CD4-positive, alpha-beta T cell (primary cell): ENCODE data around the gene CCDC186. TPM values are rescaled to one million over a fixed set of nuclear protein-coding genes. Genes with fewer than 3 reads are reported as not detected.

Experiments used
- ATAC-seq: fragments of 200-7000 bp; cut with Tn5 transposase; one replicate; pipeline ENCODE4 v1.10.0; 2022; ENCODE audit warnings: mild to moderate bottlenecking; ENCODE audit not compliant: poor library complexity
- CTCF ChIA-PET: fragments of 350-600 bp; sonication (Branson Sonifier 250); formaldehyde crosslinking; loops from one replicate; lab custom pipeline; 2021; ENCODE audit warnings: antibody characterized with exemption, inconsistent platforms; lab: Charles Lee
- POLR2A ChIA-PET: fragments of 350-600 bp; sonication (Branson Sonifier 250); formaldehyde crosslinking; loops from one replicate; lab custom pipeline; 2021; ENCODE audit warnings: antibody characterized with exemption, inconsistent platforms; lab: Charles Lee
- DNase-seq, 14 experiments: peaks; one replicate each; pipeline ENCODE4 v3.0.0-alpha.2; 2013 to 2020; ENCODE audit warnings: mixed read lengths in 2 of 14
- H3K27ac ChIP-seq, 2 donors: one replicate each; pipeline versions ENCODE4 v1.5.1 to v1.7.0; 2013; ENCODE audit warnings: low read length in 2 of 2, low read depth in 1 of 2, mild to moderate bottlenecking in 1 of 2
- H3K27me3 ChIP-seq, 2 experiments: 1 replicate in 1 of 2; 2 replicates in 1 of 2; pipeline versions ENCODE4 v1.6.1 to v1.7.0; 2013; ENCODE audit warnings: low read length in 2 of 2, control low read depth in 1 of 2, mild to moderate bottlenecking in 1 of 2, moderate library complexity in 1 of 2; ENCODE audit not compliant: insufficient read depth in 2 of 2, control insufficient read depth in 1 of 2
- H3K36me3 ChIP-seq: one replicate; pipeline ENCODE4 v1.6.1; 2013; ENCODE audit warnings: low read length, control low read depth; ENCODE audit not compliant: insufficient read depth
- H3K4me1 ChIP-seq: one replicate; pipeline ENCODE4 v1.6.1; 2013; ENCODE audit warnings: low read length, control low read depth; ENCODE audit not compliant: insufficient read depth
- H3K4me3 ChIP-seq: one replicate; pipeline ENCODE4 v1.5.1; 2013; ENCODE audit warnings: mild to moderate bottlenecking, low read length, moderate library complexity
- H3K9me3 ChIP-seq, 2 experiments: 1 replicate in 1 of 2; 2 replicates in 1 of 2; pipeline versions ENCODE4 v1.6.1 to v1.7.0; 2013; ENCODE audit warnings: low read length in 2 of 2, mild to moderate bottlenecking in 2 of 2, control low read depth in 1 of 2, moderate library complexity in 1 of 2; ENCODE audit not compliant: control insufficient read depth in 1 of 2, insufficient read depth in 1 of 2
- H3K27ac Mint-ChIP-seq: one replicate; pipeline ENCODE4 v1.8.0; 2020; ENCODE audit warnings: mixed read lengths
- H3K27me3 Mint-ChIP-seq: one replicate; pipeline ENCODE4 v1.8.0; 2021; ENCODE audit warnings: mixed read lengths
- H3K36me3 Mint-ChIP-seq: one replicate; pipeline ENCODE4 v1.8.0; 2021; ENCODE audit warnings: low read depth, mixed read lengths
- H3K4me1 Mint-ChIP-seq: one replicate; pipeline ENCODE4 v1.8.0; 2021; ENCODE audit warnings: low read depth, mixed read lengths
- H3K4me3 Mint-ChIP-seq: one replicate; pipeline ENCODE4 v1.8.0; 2020; ENCODE audit warnings: mild to moderate bottlenecking, mixed read lengths
- H3K9me3 Mint-ChIP-seq: one replicate; pipeline ENCODE4 v1.8.0; 2020; ENCODE audit warnings: mixed read lengths
- CTCF ChIP-seq: fragments of 200-600 bp; IDR thresholded peaks from one replicate; pipeline ENCODE4 v1.8.0; 2022; ENCODE audit warnings: antibody characterized with exemption, mild to moderate bottlenecking
- intact Hi-C, 2 experiments: fragments of 100-400 bp; cut with DNase I in 1 of 2; cut with micrococcal nuclease in 1 of 2; formaldehyde crosslinking; loops; one replicate each; pipeline versions ENCODE4 v1.15.1 to v1.9.0; 2023 to 2025; cut with DNase I, micrococcal nuclease
- total RNA-seq, 174 experiments: library from RNA in 2 of 174; stranded (reverse) in 2 of 174; gene quantifications; one replicate each; pipeline ENCODE4 v1.2.3 and lab custom pipeline; 2021 to 2026

The CCDC186 gene
- total RNA-seq, 2 experiments from 2014 or later, result 55.0 to 55.9 TPM

- no peaks in the 10 kb centered on the region for H3K36me3 ChIP-seq
- H3K27ac Mint-ChIP-seq, result no peak overlapping the region
- H3K4me3 Mint-ChIP-seq, result no peak overlapping the region
- TF ChIP-seq CTCF, result no peak
- peaks cover 0 to 4% of the 10 kb centered on the region in 2 experiments for H3K27me3 ChIP-seq
- intact Hi-C loops, result no loop called here
- ChIA-PET POLR2A (interaction anchor here (0.6 kb wide), 1 partner anchor 647 kb away, joined by 3 read pairs; no protein-coding TSS in a partner anchor), CTCF (interaction anchor here (2.1 kb wide), 1 partner anchor 14 kb away, joined by 6 read pairs; no protein-coding TSS in a partner anchor)
- ATAC-seq (no peak), DNase-seq (no peak)
- H3K4me1 Mint-ChIP-seq, result no peaks in the 10 kb centered on the region
- peaks cover 20% of the 10 kb centered on the region for H3K27me3 Mint-ChIP-seq
- H3K4me1 ChIP-seq, result no peaks in the 10 kb centered on the region
- H3K9me3 Mint-ChIP-seq, result no peaks in the 10 kb centered on the region
- H3K4me3 ChIP-seq, result no peak overlapping the region
- no peaks in the 10 kb centered on the region for H3K36me3 Mint-ChIP-seq
- H3K27ac ChIP-seq, result no peak overlapping the region
- no peaks in the 10 kb centered on the region for H3K9me3 ChIP-seq
These were observed 34.3 kb upstream of the CCDC186 start for GRCh38 chr10:114208351-114208750.

- Histone ChIP-seq H3K36me3 (no peaks in the 10 kb centered on the region), H3K9me3 (no peaks in the 10 kb centered on the region), H3K27ac (no peak overlapping the region), H3K27me3 (peaks cover 0 to 4% of the 10 kb centered on the region in 2 experiments), H3K4me1 (no peaks in the 10 kb centered on the region), H3K4me3 (no peak overlapping the region)
- no peak overlapping the region for H3K4me3 Mint-ChIP-seq
- peaks cover 23% of the 10 kb centered on the region for H3K27me3 Mint-ChIP-seq
- no peak overlapping the region for H3K27ac Mint-ChIP-seq
- no peaks in the 10 kb centered on the region for H3K4me1 Mint-ChIP-seq
- CTCF ChIA-PET, result interaction anchor here (2.1 kb wide), 1 partner anchor 15 kb away, joined by 6 read pairs; no protein-coding TSS in a partner anchor
- DNase-seq (no peak), ATAC-seq (no peak)
- intact Hi-C loops, result no loop called here
- TF ChIP-seq CTCF, result no peak
- no peaks in the 10 kb centered on the region for H3K36me3 Mint-ChIP-seq
- H3K9me3 Mint-ChIP-seq, result no peaks in the 10 kb centered on the region
- POLR2A ChIA-PET, result no interaction called here
These were observed 33.3 kb upstream of the CCDC186 start for GRCh38 chr10:114207349-114207748.

GRCh38 chr10:114206902-114207301, 32.9 kb upstream of the CCDC186 start:
- DNase-seq, result no peak
- Histone ChIP-seq H3K36me3 (no peaks in the 10 kb centered on the region), H3K9me3 (no peaks in the 10 kb centered on the region), H3K27ac (no peak overlapping the region), H3K27me3 (peaks cover 0 to 4% of the 10 kb centered on the region in 2 experiments), H3K4me3 (no peak overlapping the region), H3K4me1 (no peaks in the 10 kb centered on the region)
- H3K9me3 Mint-ChIP-seq, result no peaks in the 10 kb centered on the region
- ChIA-PET POLR2A (interaction anchor here (0.6 kb wide), 1 partner anchor 489 kb away, joined by 3 read pairs; no protein-coding TSS in a partner anchor), CTCF (interaction anchor here (0.7 to 2.1 kb wide), 2 partner anchors 15 to 26 kb away, joined by 3 to 6 read pairs; no protein-coding TSS in a partner anchor)
- H3K4me3 Mint-ChIP-seq, result no peak overlapping the region
- intact Hi-C loops, result no loop called here
- H3K4me1 Mint-ChIP-seq, result no peaks in the 10 kb centered on the region
- H3K27ac Mint-ChIP-seq, result no peak overlapping the region
- peaks cover 23% of the 10 kb centered on the region for H3K27me3 Mint-ChIP-seq
- ATAC-seq, result no peak
- no peak for TF ChIP-seq CTCF
- no peaks in the 10 kb centered on the region for H3K36me3 Mint-ChIP-seq
